NCI-H1417 (cell line): ENCODE data around the gene RSPO4.

Experiments
- DNase-seq, 3 experiments: peaks; one replicate each; lab custom pipeline; 2025; lab: John Stamatoyannopoulos, UW

RSPO4 gene

DNA sequence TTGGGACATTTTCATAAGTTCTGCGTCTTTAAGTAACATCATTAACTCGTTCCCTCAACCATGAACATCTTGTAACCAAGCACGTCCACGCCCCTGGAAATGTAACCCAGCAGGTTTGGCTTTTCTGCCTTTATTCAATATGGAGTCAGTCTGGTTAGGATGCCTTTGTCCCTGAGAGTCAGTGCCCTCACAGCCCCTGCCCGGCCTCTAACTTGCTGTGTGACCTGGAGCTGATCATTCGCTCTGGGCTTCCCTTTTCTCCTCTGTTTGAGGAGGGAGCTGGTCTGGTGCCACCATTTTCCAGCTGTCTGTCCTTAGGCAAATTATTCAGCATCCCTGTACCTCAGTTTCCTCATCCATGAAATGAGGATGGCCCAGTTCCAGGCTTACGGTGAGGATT lies 59.5 kb downstream of the RSPO4 start:
- DNase-seq: no peak

DNA sequence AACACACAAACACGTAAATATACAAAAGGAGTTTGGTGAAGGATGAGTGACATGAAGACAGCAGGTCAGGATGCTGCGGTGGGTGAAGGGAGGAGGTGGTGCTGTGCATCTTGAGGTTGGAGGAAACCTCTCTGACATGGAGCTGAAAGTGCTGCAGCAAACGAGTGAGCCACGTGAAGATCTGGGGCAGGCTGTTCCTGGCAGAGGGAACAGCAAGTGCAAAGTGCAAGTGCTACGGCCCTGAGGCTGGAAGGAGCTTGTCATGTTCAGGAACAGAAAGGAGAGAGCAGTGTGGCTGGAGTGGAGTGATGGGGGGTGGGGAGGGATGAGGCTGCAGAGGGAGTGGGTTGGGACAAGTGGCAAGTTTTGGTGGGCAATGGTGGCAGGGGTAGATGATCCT lies 61.2 kb downstream of the RSPO4 start:
- DNase-seq: no peak

DNA sequence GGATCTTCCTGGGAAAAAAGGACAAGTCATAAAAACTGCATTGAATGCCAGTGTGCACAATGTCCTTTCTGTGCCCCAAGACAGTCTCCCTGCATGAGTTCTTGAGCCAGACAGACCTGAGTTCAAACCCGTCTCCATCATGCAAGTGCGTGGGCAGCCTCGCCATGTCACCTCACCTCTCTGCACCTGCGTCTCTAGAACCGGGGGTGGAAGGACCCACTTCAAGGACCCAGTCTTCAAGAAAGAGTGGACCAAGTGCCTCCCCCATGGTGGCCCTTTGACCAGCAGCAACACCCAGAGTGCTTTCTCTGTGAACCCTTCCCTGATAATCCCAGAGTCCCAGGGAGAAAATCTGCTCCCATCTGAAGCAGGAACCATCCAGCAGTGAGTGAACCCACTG lies 62.5 kb downstream of the RSPO4 start:
- DNase-seq: no peak

DNA sequence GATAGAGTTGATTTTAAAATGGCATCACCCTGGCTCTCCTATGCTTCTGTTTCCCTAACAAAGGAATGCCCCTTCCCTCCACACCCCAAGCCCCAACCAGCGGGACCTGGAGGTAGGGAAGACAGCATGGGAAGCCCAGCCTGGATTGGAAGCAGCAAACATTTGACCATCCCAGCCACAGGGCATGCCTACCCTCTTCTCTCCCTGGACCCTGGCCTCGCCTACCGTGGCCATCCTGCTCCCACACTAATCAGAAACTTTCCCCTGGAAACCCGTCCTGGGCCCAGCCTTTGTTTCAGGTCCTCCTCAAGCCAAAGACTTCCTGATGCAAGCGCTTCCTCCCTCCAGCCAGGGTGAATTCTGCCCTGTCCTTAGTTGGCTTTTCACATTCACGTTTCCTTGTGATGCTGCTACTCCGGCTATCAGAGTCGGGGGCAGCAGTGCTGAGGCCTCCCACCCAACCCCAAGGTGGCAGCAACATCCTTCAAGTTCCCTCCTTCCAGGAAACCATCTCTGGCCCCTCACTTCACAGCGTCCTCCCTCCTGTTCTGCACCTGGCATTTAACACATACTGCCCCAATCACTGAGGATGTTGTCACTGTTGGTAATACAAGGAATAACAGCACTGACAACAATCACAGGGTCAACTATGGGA lies 67.8 kb downstream of the RSPO4 start:
- DNase-seq: no peak

DNA sequence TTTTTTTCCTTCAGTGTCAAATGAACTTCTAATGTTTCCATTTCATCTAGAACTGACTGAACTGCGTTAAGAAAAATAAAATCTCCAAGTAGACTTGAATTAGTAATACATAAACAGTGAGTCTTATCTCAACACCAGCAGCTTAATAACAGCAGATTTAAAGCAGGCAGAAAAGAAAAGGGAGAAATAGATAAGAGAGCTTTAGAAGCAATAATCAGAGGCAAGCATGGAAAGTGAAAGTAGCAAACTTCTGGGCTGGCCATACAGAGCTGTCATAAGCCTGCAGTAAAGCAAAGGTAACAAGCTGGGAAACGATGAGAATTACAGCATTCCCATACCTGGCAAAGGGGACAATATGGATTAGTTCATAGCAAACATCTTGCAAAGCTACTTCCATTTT lies 69.1 kb downstream of the RSPO4 start:
- no peak for DNase-seq

DNA sequence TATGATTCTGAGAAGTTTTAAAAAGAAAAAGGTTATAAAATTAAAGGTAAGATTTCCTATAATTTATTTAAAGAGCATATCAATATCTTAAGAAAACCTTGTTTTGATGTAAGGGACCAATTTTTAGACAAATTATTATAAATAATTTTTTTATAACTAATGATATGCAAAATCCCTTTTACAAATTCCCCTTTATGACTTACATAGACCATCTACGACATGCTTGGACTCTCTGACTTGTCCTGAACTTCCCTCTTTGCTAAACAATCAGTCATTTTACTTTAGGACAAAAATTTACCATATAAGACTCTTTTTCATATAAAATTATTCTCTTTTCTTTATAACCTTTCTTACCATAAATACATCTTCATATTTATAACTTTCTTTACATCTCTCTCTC lies 70.7 kb downstream of the RSPO4 start:
- peak in 1 of 3 experiments; percentile 5 for DNase-seq

DNA sequence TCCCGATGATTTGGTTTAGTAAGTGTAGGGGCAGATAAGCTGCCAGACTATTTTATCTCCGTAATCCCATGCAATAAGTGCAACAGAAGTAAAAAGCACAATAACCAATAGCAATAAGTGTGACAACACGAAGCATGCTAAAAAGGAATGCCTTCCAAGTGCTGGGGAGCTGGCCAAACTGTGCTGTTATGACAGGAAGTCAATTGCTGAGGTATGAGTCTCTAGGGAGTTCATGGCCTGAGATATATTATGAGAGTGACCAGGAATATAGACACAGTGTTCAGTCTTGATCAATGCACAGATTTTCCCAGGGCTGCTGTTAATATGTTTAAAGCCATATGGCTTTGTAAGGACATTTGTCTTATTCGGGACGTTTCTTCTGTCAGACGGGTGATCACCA lies 75.4 kb downstream of the RSPO4 start:
- DNase-seq: no peak

DNA sequence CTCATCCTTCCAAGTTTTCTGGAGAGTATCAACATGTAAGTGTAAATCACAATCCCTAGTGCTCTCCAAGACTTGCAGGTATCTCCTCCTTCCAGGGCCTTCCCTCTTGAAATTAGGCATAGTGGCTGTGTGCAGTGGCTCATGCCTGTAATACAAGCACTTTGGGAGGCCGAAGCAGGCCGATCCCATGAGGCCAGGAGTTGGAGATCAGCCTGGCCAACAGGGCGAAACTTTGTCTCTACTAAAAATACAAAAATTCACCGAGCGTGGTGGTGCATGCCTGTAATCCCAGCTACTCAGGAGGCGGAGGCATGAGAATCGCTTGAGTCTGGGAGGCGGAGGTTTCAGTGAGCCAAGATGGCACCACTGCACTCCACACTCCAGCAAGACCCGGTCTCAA lies 76.6 kb downstream of the RSPO4 start:
- no peak for DNase-seq

DNA sequence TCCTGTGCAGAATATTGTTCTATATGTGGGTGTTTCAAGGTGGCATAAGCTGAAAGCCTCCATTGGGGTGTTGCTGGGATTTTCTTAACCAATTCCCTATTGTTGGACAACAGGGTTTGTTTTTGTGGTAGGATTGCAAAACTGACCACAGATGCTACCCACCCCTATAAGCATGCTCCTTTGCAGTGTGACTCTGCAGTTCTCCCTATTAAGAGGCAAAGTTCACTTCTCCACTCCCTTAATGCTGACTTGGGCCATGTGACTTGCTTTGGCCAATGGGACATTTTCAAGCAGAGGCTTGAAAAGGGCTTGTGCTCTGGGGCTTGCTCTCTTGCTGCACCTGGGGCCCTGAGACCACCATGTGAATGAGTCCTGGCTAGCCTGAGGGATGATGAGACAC lies 77.5 kb downstream of the RSPO4 start:
- DNase-seq: no peak

DNA sequence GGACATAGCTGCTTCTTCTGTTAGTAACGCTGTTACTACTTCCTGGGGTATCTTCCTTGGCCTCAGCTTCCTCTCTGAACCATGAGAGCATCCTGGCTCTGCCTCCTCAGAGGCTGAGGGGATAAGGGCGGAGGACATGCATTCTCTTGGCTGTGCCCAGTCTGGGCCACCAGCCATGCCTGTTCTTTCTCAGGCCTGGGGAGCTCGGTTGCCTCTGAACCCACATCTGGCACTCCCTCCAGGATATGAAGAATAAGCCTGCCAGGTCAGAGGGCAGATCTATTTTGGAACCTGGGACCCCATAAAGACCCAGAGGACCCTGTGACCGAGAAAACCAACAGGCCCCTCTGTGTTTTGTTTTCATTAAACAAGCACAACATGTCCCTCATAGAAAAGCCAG lies 79.3 kb downstream of the RSPO4 start:
- DNase-seq: no peak

DNA sequence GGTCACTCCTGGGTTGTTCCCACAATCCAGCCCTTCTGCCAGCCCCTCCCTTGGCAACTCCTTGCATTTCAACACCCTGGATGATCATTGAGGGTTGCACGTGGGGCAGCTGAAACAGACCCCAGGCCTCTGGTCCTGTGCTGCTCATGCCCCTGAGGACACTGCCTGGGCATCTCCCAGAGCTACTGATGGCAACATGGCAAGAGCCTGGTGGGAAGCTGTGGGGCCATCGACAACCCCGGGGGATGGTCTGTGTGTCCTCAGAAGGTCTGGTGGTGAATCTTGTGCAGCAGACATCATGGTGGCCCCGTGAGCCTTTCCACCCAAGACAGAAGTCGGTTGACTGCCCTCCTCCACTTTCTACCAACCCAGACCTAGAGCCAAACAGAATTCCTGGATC lies 81.0 kb downstream of the RSPO4 start:
- DNase-seq: no peak

DNA sequence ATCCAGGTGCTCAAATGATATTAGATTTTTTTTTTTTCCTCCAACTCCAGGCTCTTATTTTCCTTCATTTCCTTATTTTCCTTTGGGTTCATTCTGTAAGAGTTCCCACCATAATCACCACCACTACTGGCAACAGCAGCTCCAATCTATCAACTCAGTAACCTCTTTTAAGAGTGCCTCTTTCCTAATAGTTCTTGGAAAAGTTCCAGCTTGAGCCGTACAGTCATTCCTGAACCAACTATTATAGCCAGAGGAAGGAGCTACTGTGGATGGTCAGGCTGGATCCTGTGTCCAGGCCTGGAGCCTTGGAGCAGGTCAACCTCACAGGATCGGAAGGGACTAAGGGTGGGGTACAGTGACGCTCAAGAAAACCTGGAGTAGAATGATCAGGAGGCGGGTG lies 81.8 kb downstream of the RSPO4 start:
- no peak for DNase-seq

DNA sequence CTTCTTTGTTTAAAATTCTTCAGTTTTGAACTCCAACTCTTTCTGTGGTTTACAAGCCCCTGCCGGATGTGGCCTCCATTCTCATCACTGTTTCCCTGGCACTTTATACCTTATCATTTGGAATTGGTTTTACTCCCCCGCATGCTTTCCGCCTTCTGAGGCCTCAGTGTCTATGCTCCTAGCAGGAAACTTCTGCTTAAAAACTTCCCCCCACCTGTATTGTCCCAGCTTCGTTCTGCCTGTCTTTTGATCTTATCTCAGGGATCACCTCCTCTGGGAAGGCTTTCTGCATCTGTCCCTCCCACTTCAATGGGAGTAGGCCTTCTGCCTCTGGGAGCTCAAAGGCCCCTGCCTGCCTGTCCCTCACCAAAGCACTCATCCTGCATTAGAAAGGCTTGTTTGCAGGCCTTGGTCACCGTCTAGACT lies 82.6 kb downstream of the RSPO4 start:
- DNase-seq: no peak

DNA sequence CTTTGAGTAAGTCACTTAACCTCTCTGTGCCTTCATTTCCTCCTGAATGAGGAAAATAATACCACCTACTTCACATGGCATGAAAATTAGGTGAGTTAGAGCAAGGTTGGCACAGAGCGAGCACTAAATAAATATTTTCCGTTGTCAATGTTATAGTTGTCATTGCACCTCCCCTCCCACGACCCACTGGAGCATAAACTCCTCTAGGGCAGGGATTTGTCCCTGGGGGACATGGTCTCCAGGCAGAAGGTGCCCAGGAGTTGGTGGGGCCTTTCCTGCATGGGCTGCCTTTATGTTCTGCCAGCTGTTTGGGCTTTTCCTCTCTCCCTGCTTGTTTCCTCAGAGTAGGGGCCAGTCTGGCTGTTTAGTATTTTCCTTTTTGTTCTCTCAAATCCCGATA lies 84.7 kb downstream of the RSPO4 start:
- no peak for DNase-seq

DNA sequence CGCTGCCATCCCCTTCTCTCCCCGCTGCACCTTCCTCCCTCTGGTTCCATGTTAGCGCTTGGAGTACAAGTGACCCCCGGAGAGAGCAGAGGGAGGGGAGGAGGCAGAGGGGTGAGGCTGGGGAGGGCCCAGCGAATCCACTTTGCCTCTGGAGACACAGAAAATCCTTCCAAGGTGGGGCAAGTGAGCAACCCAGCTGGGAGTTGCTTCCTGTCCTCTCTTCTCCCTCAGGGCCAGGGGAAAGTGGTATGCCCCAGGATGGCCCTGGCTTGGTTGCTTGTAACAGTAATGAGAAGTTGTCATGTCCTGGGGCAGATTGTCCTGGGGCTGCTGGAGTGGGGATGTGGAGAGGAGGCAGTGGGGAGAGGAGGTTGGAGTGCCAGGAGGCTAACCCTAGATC lies 85.3 kb downstream of the RSPO4 start:
- no peak for DNase-seq

DNA sequence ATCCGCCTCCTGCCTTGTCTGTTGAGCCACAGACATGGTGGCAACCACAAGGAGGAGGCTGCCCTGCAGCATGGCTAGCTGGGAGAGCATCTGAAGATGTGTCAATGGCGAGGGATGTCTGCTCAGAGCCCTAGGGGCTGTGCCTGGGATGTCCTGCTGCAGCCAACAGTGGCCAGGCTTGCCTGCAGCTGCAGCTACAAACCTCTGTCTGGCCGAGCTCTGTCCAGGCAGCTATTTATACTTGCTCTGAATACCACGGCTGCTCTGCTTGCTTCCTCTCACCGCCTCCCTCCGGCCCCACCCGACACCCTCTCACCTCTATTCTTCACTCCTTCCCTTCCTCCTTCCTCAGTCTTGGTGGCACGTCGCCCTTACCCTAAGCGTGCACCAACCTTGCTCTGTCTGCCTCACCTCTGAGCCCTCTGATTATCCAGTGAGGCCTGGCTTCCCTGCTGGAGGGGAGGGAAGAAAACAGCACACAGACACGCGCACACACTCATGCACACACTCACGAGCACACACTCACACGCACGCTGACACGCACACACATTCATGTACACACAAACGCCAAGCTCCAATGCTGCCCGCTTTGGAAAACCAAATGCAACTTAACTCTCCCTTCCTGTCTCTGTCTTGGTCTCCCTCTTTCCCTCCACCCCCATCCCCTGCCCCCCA lies 85.8 kb downstream of the RSPO4 start, which contains the start of gene ANGPT4:
ANGPT4 (minus strand) TSS at position 210 of the 675 bp plus-strand sequence; CDS start at position 90, 120 bp downstream.
- no peak for DNase-seq

DNA sequence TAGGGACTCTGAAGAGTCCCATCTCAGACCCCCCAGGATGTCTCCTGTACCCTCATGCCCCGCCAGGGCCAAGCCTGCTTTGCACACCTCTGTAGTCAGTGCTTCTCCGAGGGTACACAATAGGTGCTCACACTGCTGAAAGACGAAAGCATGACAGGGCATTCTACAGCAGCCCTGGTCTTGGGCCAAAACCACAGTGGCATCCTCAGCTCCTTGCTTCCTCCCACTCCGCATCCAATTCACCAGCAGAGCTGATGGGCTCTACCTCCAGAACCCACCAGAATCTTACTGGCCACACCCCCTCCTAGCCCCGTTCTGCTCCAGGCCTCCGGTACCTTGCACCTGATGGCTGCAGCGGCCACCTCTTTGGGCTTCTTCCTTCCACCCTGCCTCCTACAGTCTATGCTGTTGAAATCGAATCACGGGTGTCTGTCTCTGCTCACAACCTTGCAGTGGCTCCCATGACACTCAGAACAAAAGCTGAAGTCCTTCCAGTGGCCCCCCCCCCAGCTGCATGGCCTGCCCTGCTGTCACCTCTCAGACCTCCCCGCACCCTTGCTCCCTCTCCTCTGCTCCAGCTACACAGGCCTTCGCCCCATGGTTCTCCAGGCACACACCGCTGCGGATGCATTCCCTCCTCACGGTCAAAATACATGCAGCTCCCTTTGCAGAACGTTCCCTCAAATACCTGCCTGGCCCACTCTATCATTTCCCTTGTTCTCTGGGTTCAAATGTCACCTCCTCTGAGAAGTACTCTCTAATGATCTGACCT lies 87.2 kb downstream of the RSPO4 start:
- DNase-seq: no peak

DNA sequence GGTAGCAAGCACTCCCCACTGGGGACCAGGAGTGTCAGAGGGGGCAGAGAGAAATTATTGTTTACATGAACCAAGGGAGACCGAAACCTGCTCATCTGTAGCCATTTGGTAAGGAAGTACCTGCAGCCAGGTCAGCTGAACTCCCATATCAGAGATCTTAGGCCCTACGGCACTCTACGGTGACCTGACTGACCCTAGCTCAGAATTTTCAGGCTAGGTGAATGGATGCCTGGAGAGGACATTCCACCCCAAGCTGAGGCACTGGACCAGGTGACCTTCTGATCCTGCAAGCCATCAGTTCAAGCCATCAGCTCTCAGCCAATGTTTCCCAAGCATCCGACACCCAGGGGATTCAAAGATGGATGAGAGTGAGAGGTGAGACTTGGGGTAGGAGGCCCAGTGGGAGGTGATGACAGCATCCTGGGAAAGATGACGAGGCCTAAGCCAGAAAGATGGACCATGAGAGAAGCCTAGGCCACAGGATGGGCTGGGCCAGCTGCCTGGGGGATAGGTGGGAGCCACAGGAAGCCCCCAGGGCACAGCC lies 88.7 kb downstream of the RSPO4 start:
- DNase-seq: no peak

DNA sequence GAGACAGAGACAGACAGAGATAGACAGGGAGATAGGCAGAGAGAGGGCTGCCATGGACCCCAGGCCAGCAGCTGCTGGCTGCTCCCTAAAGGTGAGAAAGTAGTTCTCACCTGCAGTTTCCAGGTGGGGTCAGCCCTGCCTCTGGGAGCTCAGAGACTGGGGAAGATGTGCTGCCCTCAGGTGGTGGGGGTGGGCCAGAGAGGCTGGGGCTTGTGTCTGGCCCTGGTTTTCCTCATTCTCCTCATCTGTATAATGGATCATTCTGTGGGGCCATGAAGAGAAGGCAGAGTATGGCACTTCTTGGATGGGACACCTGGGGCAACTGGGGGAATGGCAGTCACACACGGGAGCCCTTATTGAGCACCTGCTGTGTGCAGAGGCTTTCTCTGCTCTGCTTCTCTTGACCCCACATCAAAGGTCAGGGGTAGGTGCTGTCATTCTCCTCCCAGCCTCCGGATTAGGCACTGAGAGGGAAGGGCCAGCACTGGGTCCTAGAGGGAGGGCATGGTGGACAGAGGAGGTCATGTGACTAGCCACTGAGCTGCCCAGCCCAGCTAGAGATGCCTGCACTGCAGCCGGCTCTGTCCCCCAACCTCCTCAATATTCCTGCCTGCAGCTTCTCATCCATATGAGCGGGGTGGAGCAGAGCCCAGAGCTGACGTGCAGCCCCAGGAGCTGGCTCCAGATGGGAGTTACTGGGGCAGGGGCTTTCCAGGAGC lies 90.1 kb downstream of the RSPO4 start:
- DNase-seq: no peak

DNA sequence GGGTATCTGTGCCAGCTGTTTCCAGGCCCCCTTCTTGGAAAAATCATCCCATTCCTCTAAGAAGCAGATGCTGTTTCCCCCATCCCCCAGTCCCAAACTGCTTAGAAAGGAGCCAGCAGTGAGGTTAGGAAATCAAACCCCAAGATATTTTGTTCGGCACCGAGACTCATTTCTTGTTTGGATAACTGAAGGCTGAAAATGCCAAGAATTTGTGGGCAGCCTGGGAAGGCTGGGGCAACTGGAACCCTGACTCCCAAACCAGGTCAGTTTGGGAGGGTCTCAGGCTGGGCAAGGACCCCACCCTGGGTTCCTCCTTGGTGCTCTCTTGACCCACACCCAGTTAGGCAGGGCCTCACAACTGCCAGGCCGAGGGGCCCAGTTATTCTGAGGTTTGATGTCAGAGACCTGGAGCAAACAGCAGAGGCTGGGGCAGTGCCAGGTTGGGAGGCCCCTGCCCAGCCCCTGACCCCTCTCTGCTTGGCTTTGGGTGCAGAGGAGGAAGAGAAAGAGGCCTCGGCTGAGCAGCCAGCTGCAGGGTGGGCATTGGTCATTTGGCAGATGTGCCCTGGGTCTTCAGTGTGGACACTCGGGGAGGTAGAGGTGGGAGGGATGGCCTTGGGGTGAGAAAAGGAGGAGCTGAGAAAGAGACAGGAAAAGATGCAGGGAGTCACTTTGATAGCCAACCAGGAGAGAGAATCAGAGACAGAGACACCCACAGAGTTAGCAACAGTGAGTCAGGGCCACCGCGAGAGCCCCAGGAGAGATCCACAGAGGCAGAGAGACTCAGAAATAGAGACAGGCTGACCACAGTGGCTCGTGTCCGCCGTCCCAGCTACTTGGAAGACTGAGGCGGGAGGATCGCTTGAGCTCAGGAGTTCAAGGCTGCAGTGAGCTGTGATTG lies 91.0 kb downstream of the RSPO4 start:
- DNase-seq: no peak
